ENCODE data around the gene KCNT1.

- TF ChIP-seq CTCF (IDR thresholded peaks at IDR 0.05; ENCODE audit: extremely low read depth in 1 of 2, insufficient read depth in 1 of 2, low read depth in 1 of 2, low read length in 2 of 2) (no peak), POLR2AphosphoS5 (IDR thresholded peaks at IDR 0.05; ENCODE audit: insufficient read depth, low read depth, low read length) (no peak), JUN (IDR thresholded peaks at IDR 0.05; ENCODE audit: borderline replicate concordance, insufficient read depth, insufficient read length, low read depth) (no peak), MAX (IDR thresholded peaks at IDR 0.05; ENCODE audit: insufficient read depth, insufficient read length) (no peak), POLR2A (IDR thresholded peaks at IDR 0.05; ENCODE audit: low read depth, low read length) (no peak), EZH2 (IDR thresholded peaks at IDR 0.05; ENCODE audit: borderline replicate concordance, low read depth, low read length, severe bottlenecking) (no peak), GATA2 (IDR thresholded peaks at IDR 0.05; ENCODE audit: insufficient read depth, insufficient read length, low read depth, low read length) (no peak)
Observed at GRCh38 chr9:135796784-135797485, 95.0 kb downstream of the KCNT1 start.
